Posterior vena cava (tissue), 2 donors: ENCODE data around the gene RBM19. TPM values are rescaled to one million over a fixed set of nuclear protein-coding genes. Genes with fewer than 3 reads are reported as not detected.

Experiments
- DNase-seq: peaks from one replicate; pipeline ENCODE4 v3.0.0-alpha.2; 2020; ENCODE audit warnings: low spot score
- intact Hi-C, 2 donors: fragments of 100-400 bp; cut with DNase I; formaldehyde crosslinking; loops; one replicate each; pipeline versions ENCODE4 v1.14.1 to v1.14.2; 2022 to 2023
- total RNA-seq, 2 donors: library from RNA; stranded (reverse); fragmentation: NEBNext Ultra II Directional; extraction: Animal tissue kit (Norgen Biotek cat#: 25700); gene quantifications; one replicate each; pipeline ENCODE4 v1.2.1, GENCODE V29; 2021
- donor health status: DM: yes; HTN: yes; CAD: no.
- donor health status: DM: yes; HTN: yes; CAD: no.

Gene RBM19
- total RNA-seq, 2 donors from 2014 or later: 23.8 to 27.7 TPM

DNA sequence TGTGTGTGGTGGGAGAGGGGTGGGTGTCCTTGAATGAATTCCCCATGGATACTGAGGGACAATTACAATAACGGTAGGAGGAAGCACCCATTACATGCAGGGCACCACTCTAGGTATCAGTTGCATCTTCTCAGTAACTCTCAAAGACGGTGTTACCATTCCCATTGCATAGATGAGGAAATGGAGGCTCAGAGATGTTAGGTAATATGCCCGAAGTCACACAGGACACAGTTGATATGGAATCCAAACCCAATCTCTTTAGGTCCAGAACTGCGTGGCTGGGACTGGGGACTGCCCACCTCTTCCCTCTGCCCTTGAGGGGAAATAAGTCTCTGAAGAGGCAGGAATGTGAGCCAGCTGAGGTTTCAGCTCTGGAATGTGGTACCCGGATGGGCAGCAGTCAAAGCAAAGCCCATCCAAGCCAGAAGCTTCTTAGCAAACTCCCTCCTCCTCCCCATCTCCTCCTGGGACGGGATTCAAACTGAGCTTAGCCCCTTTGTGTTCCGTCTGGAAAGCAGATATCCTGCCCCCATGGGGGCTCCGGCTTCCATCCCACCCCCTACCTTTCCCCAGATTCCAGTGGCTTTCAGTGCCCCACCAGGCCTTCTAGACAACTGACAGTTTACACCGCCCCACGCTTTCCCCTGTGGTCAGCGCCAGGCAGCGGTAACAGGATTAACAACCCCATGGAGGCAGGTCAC, 187.5 kb downstream of the RBM19 start:
- intact Hi-C loops: no loop called here
- no peak for DNase-seq

DNA sequence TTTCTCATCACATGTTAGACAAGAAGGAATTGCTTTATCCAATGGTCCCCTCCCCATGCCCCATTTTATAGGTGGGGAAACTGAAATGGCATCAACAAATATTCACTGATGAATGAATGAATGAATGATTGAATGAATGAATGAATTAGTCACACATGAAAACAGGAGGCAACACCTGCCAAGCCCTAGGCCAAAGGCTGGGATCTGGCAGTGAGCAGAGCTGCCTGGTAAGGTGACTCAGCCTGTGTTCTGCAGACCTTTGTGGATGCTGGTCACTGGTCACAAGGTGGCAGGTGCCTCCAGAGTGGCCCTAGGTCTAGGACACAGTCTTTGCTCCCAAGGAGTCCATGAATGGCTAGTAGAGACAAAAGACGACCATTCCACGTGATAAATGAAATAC, 188.4 kb downstream of the RBM19 start:
- DNase-seq: no peak
- intact Hi-C loops: no loop called here

DNA sequence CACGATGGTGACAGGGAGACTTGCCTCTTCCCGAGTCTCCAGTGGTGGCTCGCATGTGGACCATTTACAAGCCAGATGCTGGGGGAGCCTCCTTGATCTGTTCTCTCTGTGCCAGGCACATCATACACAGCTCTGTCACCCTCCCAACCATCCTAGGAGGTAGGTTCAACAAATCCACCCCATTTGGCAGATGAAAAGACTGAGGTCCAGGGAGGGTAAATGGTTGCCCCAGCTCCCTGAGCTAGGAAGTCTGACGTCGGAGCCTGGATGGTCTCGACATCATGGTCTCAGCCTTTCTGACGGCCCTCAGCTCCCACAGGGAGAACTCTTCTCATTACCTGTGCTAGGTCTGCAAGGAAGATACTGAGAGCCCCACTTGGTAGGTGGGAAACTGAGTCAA, 189.6 kb downstream of the RBM19 start:
- intact Hi-C loops: no loop called here
- no peak for DNase-seq

DNA sequence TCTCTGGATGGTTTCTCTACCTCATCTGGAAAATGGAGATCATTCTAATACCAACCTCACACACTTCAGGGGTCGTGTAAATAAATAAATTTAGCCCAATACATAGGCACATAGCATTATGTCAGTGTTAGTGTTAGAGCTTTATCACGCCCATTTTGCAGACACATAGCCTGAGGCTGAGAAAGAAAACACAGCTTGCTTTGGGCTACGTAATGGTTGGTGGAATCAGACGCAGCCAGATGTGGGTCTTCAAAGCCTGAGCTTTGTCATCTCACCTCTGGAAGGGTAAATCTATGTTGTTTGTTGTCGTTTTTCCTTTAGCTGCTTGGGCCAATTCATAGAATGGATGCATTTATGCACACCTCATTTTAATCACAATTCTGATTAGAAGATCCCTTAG, 191.6 kb downstream of the RBM19 start:
- intact Hi-C loops: no loop called here
- DNase-seq: no peak

DNA sequence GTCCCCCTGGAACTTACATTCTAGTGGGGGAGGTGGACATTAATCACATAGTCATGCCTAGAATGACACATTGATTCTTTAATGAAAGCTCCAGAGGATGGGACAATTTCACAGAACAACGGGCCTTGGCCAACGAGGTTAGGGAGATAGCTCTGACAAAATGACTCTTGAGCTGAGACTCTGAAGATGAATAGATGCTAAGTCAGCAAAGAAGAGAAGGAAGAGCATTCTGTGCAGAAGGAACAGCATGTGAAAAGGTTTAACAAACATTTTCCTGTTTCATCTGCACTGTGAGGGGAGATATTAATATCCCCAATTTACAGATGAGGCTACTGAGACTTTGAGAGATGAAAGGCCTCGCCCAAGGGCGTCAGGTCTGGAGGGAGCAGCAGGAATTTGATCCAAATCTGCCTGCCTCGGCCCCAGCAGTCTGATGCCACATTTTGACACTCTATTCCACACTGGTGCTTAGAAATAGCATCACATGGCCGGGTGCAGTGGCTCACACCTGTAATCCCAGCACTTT, 193.6 kb downstream of the RBM19 start:
- no peak for DNase-seq
- intact Hi-C loops: no loop called here

DNA sequence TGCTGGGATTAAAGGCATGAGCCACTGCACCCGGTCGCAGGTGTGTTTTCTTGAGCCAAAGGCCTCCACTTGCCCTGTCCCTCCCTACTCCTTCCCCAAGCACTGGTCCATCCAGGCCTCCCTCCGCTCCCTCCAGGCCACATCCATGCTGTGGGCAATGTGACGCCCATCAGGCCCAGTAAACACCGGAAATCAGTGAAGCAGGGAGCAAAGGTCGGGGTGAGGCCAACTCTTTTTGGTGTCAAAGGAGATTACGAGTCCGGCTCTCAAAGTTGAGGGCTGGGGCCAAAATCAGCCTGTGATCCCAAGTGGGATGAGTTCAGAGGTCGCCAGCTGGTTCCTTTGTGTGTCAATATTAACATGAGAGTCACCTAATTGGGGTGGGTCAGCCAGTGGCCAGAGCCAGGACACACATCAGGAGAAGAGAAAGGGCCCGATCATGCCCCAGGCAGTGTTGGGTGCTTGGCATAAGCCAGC, 195.7 kb downstream of the RBM19 start:
- intact Hi-C loops: no loop called here

DNA sequence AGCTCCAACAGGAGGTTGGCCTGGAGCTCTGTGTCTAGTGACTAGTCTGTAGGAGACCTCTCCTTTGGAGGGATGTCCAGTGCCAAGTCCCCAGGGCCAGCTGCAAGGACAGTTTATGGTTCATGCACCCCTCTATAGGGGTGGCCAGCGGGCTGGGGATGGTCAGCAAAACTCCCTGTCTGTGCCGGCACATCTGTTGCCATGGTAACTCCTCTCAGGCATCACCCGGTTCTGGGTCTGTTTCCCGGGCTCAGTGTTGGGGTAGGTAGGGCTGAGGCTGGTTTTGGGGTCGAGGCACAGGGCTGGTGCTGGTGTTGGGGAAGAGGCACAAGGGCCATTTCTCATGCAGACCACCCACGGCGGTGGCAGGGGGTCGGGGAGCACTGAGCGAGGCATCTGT, 196.8 kb downstream of the RBM19 start:
- no peak for DNase-seq
- intact Hi-C loops: no loop called here

More for the DNA sequence above, 195.7 kb downstream of the RBM19 start:
- DNase-seq: no peak

DNA sequence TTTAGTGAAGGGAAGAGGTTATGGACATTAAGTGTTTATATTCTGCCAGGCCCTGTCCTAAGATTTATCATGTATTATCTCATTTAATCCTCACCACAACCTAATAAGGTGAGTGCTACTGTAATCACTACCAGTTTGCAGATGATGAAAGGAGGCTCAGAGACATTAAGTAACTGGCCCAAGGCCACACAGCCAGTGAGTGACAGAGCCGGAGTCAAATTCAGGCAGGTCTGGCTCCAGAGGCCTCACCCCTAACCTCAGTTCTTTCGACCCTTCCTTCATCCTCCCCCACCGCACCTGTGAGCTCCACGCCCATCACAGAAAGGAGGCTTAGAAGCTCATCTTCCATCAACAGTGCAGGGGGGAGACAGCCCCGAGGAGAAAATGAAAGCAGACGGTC, 197.3 kb downstream of the RBM19 start:
- DNase-seq: no peak
- intact Hi-C loops: no loop called here

DNA sequence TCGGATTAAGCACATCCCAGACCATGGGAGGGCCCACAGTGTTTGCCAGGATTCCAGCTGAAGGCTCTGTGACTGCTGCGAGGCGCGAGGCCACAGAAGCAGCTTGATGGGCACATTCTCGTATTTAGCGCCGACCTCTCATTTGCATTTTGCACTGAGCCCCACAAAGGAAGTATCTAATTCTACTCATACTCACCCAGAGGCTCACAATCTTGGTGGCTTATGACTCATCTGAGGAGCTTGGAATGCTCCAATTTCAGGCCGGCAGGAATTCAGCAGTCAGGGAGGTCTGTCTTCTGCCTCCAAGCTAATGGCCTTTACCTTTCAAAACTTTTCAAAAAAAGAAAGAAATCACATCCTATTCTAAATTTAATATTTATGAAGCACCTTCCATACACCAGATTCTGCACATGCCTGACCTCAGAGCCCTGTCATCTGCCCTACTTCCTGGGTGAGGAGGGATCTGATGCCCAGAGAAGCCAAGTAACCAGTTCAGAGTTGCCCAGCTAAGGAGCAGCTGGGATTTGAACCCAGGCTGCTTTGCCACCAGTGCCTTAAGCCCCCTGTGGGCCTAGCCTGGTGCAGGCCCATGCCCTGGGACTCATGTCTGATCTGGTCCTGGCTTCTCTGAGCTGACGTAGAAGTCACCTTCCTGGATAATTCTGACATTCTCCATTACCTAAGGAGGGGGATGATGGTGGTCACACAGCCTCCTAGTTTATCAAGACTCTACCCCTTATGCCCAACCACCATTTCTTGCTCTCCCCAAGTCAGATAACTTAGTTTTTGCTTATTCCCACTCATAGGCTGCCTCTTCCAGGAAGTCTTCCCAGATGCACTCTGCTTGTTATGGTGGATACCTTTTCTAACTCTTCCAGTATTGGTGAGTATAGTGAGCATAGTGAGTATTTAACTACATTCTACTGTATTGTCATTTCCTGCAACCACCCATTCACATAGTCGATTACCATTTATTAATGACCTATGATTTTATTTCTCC, 198.9 kb downstream of the RBM19 start:
- DNase-seq: no peak
- intact Hi-C loops: no loop called here
